HG02973 (cell line): Measurements from ENCODE around the gene CTXN1.
"Not testable (repeated sequence)": the region's sequence is repeated elsewhere in the genome, so short reads cannot be mapped to it uniquely, and the experiment has no call there.

Experiments
- ATAC-seq: cut with Tn5 transposase; IDR thresholded peaks from one replicate; pipeline ENCODE4 v1.9.1; 2021; ENCODE audit warnings: moderate library complexity; ENCODE audit not compliant: unreplicated experiment

CTXN1 gene

GRCh38 chr19:7926021-7926726 is at the start of gene CTXN1:
CTXN1 (minus strand) TSS chr19:7926135; CDS start chr19:7925538, 597 bp downstream.
- ATAC-seq, result no peak

- ATAC-seq, result no peak
These were observed 49.1 kb upstream of the CTXN1 start for GRCh38 chr19:7975037-7975436.

DNA sequence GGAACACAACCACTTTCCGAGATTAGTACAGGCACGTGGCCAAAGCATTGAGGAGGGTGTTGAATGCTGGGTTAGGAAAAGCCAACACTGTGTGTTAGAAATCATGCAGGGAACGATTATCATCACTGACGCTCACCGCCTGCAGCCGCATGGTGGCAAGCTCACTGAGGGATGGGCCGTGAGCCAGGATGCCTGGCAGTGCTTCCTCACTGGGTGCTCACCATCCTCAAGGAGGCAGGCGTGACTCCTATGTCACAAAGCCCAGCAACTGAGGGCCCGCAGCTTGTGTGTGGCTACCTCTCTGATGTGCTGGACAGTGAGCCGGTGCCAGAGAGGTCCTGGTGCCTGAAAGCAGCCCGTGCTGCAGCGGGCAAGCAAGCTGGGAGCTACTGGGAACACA is 47.9 kb upstream of the CTXN1 start:
- no peak for ATAC-seq

GRCh38 chr19:7971553-7972520 is 45.9 kb upstream of the CTXN1 start:
- ATAC-seq, result no peak

- ATAC-seq, result no peak
These were observed 44.9 kb upstream of the CTXN1 start for GRCh38 chr19:7970716-7971448.

DNA sequence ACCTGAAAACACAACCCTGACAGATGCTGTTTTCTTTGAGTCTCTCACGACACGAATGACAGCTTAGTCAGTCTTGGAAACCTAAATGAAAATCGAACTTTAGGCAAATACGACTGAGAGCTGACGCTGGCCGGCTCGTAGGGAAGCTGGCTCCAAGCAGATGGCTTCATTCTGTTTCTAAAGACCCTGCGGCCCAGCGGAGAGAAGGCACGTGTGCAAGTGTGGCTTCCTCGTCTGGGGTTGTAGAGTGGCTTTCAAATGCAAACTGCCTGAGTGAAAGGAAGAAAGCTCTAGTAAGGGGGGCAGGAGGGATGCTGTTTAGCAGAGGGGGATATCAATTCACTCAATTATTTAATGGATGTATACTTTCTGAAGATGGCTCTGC is 43.6 kb upstream of the CTXN1 start:
- no peak for ATAC-seq

GRCh38 chr19:7968796-7969554 is 43.0 kb upstream of the CTXN1 start:
- no peak for ATAC-seq

DNA sequence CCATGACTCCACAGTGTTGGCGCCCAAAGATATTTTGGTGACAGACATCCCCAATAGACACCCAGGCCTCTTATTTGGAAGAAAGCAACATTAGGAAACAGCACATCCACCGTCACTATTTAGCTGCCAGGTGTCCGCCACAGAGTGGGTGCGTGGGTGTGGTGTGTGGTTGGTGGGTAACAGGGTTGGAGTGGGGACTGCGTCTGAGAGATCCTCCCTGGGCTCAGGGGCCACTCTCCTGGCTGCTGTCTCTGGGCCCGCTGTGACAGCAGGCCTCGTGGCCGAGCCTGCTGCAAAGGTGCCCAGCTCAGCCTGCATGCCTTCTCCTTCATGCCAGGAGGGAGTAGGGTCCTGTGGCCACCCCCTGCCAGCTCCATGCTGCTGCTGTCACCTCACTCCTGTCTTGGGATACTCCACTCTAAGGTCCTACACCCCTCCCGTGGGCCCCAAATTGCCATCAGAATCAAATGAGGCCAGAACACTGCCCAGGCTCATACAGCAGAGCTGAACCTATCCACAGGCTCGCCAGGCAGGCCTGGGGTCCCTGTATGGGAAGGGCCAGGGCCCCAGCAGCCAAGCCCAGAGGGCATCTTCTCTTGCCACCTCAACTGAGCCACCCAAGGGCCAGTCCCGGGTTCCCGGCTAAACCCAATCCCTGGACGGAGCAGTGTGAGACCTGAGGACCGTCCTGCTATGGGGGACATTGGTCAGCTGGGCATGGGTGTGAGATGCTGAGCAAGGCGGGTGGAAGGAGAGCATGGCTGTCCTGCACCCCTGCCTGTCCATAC is 42.3 kb upstream of the CTXN1 start:
- no peak for ATAC-seq

DNA sequence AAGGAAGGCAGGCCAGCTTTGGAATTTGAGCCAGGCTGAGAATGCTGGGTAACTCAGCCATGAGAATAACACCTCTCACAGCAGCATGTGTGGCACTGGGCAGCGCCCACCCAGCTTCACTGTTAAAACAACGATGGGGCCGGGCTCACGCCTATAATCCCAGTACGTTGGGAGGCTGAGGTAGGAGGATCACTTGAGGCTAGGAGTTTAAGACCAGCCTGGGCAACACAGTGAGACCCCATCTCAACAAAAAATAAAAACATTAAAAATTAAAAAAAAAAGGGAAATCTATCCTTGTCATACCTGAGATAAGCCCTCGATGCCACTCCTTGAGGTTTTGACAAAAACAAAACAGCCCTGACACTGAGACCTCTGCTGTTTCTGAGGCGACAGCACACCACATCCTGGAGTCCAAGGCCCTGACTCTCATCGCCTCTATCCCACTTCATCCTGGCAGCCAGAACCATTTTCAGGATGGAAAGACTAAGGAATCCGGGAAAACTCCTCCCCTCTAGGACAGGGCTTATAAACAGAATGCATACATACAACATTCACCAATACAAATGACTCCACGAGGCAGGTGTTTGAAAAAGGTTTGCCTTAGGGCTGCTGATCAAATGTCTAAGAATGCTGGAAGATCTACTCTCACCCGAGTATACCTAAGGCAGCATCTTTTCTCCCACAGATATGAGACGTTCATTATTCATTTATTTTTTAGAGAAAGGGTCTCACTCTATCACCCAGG is 40.2 kb upstream of the CTXN1 start:
- ATAC-seq, result no peak

GRCh38 chr19:7965259-7965841 is 39.4 kb upstream of the CTXN1 start:
- no peak for ATAC-seq

- ATAC-seq, result no peak
These were observed 37.6 kb upstream of the CTXN1 start for GRCh38 chr19:7963566-7963965.

GRCh38 chr19:7962644-7963268 is 36.8 kb upstream of the CTXN1 start:
- ATAC-seq, result no peak

- no peak for ATAC-seq
These were observed 36.1 kb upstream of the CTXN1 start for GRCh38 chr19:7961920-7962626.

- ATAC-seq, result not testable (repeated sequence)
These were observed 35.1 kb upstream of the CTXN1 start for GRCh38 chr19:7961082-7961481.

DNA sequence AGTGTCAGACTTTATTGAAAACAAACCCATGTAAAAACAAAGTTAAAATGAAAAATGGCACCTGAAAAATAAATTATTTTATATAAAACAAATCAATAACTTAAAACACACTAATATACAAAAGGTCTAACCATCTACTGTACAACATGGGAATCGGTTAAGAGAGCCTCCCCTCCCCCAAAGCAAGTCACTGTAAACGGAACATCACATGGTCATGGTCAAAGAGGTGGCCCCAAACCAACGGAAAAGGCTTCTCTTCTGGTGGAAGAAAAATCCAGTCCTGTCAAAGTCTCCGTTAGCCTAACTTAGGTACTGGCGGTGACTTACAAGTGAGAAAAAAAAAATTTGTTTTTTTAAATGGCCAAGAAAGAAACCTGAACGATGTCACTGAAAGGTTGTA is 33.3 kb upstream of the CTXN1 start:
- ATAC-seq, result no peak

- ATAC-seq, result no peak
These were observed 29.8 kb upstream of the CTXN1 start for GRCh38 chr19:7955696-7956095.

GRCh38 chr19:7953576-7953975 is 27.6 kb upstream of the CTXN1 start:
- ATAC-seq, result no peak

- no peak for ATAC-seq
These were observed 27.1 kb upstream of the CTXN1 start for GRCh38 chr19:7953060-7953459.
